GM12801 (cell line): Measurements from ENCODE around the gene HERC6.

Experiments
- TF ChIP-seq, protein P1 (sequence below): IDR thresholded peaks from one replicate; pipeline ENCODE4 v1.5.1; 2011; ENCODE audit warnings: control low read depth; ENCODE audit not compliant: insufficient read length; ENCODE audit errors: extremely low read depth

Gene HERC6

GRCh38 chr4:88456670-88457306 lies 78.1 kb downstream of the HERC6 start, which contains the start of gene HERC5:
HERC5 (plus strand) TSS chr4:88457119; CDS start chr4:88457270, 151 bp downstream.
- TF ChIP-seq, protein P1, sequence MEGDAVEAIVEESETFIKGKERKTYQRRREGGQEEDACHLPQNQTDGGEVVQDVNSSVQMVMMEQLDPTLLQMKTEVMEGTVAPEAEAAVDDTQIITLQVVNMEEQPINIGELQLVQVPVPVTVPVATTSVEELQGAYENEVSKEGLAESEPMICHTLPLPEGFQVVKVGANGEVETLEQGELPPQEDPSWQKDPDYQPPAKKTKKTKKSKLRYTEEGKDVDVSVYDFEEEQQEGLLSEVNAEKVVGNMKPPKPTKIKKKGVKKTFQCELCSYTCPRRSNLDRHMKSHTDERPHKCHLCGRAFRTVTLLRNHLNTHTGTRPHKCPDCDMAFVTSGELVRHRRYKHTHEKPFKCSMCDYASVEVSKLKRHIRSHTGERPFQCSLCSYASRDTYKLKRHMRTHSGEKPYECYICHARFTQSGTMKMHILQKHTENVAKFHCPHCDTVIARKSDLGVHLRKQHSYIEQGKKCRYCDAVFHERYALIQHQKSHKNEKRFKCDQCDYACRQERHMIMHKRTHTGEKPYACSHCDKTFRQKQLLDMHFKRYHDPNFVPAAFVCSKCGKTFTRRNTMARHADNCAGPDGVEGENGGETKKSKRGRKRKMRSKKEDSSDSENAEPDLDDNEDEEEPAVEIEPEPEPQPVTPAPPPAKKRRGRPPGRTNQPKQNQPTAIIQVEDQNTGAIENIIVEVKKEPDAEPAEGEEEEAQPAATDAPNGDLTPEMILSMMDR, result no peak

DNA sequence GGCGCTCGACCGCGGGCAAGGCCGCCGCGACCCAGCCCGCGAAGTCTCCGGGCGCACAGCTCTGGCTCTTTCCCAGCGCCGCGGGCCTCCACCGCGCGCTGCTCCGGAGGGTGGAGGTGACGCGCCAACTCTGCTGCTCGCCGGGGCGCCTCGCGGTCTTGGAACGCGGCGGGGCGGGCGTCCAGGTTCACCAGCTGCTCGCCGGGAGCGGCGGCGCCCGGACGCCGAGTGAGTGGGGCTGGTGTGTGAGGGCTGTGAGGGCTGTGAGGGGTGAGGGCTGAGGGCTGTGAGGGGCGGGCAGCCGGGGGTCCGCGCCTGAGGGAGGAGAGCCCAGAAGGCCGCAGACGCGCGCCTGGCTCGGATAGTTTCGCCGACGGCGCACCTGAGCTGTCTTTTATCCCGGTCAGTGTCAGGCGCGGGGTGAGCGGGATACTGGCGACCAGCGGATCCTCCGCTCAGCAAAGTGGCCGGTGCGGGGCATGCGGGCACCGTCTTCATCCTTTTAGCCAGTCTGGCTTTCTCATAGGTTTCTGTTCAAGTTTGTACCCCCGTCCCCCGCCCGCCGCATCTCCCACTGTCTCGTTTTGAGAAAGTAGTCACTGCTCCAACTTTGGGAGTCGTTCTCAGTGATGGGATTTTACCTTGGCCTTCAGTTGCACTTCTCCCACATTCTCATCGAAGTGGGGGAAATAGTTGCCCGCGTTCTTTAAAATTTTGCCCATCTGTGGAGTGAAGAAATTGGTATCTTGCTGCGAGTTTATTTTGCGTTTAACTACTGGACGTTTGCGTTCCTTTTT lies 78.9 kb downstream of the HERC6 start:
- TF ChIP-seq, protein P1, result no peak

GRCh38 chr4:88458104-88458740 lies 79.6 kb downstream of the HERC6 start:
- TF ChIP-seq, protein P1, result no peak

GRCh38 chr4:88465653-88466192 lies 87.1 kb downstream of the HERC6 start:
- TF ChIP-seq, protein P1, result no peak

GRCh38 chr4:88467392-88467791 lies 88.7 kb downstream of the HERC6 start:
- TF ChIP-seq, protein P1, result no peak

GRCh38 chr4:88477229-88477860 lies 98.7 kb downstream of the HERC6 start:
- TF ChIP-seq, protein P1, result no peak

DNA sequence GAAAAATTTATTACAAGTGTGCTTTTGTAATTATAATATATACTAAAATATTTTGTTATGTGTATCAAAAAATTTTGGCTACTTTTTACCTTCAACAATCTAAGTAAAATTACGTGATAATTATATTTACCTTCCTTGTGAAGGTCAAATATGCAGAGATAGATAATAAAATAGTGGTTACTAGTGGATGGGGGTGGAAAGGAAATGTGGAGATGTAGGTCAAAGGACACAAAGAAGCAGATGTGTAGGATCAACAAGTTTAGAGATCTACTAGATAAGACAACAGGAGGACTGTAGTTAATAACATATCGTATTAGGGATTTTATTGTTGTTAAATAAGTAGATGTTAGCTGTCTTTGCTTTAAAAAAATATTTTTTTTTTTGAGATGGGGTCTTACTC lies 99.6 kb downstream of the HERC6 start:
- TF ChIP-seq, protein P1, result no peak
